Measurements from ENCODE around the gene HYDIN.

GRCh38 chr16:70766658-70767057 is 463.9 kb downstream of the HYDIN start:
- TF ChIP-seq CTCF (conservative IDR thresholded peaks at IDR 0.05; ENCODE audit: low read length), result no peak
- TF ChIP-seq EZH2phosphoT487 (IDR thresholded peaks at IDR 0.05; ENCODE audit: borderline replicate concordance), result no peak

Data from Loucy (cell line).